ENCODE results near the gene ACRBP.

DNA sequence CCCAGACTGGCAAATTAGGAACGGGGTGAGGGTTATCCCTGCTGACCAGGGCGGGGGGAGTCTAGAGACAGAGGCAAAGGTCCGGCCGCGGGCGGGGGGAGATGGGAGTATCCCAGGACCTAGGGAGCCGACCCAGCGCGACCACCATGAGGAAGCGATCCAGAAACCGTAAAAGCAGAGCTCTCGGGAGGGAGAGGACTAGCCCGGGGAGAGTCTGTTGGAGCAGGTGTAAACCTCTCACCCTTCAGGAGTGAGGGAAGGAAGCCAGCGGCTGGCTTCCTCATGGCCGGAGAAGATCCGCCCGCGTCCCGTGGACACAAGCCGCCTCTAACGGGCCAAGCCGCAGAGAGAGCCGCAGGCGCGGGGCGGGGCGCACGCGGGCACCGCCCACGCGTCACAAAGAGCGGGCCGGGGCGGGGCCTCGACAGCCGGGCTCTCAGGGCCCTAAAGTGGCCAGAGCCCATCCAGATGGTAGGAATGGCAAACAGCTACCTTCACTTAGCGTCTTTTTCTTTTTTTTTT, at the start of gene ACRBP:
- TF ChIP-seq, protein P1, sequence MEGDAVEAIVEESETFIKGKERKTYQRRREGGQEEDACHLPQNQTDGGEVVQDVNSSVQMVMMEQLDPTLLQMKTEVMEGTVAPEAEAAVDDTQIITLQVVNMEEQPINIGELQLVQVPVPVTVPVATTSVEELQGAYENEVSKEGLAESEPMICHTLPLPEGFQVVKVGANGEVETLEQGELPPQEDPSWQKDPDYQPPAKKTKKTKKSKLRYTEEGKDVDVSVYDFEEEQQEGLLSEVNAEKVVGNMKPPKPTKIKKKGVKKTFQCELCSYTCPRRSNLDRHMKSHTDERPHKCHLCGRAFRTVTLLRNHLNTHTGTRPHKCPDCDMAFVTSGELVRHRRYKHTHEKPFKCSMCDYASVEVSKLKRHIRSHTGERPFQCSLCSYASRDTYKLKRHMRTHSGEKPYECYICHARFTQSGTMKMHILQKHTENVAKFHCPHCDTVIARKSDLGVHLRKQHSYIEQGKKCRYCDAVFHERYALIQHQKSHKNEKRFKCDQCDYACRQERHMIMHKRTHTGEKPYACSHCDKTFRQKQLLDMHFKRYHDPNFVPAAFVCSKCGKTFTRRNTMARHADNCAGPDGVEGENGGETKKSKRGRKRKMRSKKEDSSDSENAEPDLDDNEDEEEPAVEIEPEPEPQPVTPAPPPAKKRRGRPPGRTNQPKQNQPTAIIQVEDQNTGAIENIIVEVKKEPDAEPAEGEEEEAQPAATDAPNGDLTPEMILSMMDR (IDR thresholded peaks at IDR 0.05; ENCODE audit: low read depth, low read length, missing input control): no peak
- TF ChIP-seq, protein P2, sequence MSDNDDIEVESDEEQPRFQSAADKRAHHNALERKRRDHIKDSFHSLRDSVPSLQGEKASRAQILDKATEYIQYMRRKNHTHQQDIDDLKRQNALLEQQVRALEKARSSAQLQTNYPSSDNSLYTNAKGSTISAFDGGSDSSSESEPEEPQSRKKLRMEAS (IDR thresholded peaks at IDR 0.05): no peak
- TF ChIP-seq GABPA (IDR thresholded peaks at IDR 0.05 in 1 of 2, conservative IDR thresholded peaks at IDR 0.05 in 1 of 2) (no peak), JUND (IDR thresholded peaks at IDR 0.05) (no peak), YY1 (IDR thresholded peaks at IDR 0.05) (no peak), TAF1 (conservative IDR thresholded peaks at IDR 0.05) (no peak)
